NK-92 treated with Interleukin-12 subunit alpha and Interleukin-12 subunit beta, amount 100 ng/mL, for 24 hours (cell line): ENCODE measurements around the gene USP5.
"Not testable (repeated sequence)": the region's sequence is repeated elsewhere in the genome, so short reads cannot be mapped to it uniquely, and the experiment has no call there.

Experiments used
- DNase-seq: peaks from one replicate; lab custom pipeline; 2025; lab: John Stamatoyannopoulos, UW

USP5 gene

DNA sequence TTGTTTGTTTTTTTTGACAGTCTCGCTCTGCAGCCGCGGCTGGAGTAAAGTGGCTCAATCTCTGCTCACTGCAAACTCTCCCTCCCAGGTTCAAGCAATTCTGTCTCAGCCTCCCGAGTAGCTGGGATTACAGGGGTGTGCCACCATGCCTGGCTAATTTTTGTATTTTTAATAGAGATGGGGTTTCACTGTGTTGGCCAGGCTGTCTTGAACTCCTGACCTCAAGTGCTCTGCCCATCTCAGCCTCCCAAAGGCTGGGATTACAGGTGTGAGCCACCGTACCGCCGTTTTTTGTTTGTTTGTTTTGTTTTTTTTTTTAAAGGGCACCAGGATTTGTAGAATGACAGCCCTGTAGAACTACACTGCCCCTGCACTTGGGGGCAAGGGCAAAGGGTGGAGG, 36.8 kb downstream of the USP5 start:
- DNase-seq = not testable (repeated sequence)

DNA sequence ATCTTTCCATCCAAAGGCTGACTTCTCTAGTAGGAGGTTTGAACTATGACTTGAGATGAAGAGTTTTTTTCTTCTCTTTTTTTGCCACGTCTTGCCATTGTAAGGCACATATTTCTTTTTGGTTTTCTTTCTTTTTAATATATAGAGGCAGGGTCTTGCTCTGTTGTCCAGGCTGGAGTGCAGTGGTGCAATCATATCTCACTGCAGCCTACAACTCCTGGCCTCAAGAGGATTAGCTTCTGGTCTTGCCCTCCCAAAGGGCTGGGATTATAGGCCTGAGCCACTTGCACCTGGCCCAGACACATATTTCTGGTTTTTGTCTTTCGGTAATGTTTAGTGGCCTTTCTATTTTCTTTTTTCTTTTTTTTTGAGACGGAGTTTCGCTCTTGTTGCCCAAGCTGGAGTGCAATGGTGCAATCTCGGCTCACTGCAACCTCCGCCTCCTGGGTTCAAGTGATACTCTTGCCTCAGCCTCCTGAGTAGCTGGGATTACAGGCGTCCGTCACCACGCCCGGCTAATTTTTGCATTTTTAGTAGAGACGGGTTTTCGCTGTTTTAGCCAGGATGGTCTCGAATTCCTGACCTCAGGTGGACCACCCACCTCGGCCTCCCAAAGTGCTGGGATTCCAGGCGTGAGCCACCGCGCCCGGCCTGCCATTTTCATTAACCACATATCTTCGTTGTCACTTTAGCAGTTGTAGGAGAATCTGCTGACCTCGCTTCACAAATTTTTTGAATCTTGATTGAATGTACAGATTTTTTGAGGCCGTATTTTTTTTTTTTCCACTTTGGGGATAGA, 38.0 kb downstream of the USP5 start:
- not testable (repeated sequence) for DNase-seq

DNA sequence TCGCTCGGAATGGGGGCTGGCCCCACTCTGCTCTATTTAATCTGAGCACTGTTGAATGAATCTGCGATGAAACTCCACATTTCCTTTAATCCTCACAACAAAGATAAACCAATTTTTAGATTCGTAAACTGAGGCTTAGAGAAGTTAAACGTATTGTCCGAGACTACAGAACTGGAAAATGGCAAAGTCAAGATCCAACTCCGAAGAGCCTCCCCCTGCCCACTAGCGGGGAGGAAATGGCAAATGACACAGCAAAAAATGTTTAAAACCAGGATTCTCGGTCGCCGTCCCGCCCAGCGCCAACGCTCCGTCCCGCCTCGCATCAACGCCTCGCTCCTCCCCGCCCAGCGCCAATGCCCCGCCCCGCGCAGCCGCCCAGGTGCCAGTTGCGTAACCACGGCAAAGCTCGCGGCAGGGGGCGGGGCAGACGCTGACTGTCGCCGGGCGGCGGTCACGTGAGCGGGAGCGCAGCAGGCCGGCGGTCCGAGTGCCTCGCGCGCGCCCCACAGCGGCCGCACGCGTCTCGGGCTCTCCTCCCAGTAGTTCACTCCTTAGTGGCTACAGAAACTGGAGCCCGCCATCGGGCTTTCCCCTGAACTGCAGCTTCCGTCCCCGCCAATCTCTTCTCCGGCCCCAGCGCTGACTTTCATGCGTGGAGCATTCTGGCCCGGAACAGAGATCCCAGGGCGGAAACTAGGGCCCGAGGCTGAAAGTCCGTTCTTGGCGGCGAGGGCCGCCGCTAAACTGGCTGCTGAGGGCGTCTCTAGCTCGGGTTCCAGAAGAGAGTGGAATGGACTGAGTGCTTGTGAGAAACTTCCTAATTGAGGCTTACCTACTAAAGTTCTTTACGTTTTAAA, 39.1 kb downstream of the USP5 start:
- DNase-seq = peak; percentile 82

DNA sequence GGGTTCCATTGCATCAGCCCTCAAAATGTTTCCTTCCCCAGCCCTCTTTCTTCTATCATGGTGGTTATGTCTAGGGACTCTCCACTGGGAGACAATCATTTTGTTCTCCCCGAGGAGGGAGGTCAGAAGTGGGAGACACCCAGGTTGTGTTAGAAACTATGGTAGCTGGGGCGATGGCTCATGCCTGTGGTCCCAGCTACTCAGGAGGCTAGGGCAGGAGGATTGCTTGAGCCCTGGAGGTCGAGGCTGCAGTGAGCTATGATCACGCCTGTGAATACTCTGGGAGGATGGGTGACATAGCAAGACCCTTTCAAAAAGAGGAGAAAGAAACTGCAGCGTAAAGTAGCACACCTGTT, 39.7 kb downstream of the USP5 start:
- no peak for DNase-seq

DNA sequence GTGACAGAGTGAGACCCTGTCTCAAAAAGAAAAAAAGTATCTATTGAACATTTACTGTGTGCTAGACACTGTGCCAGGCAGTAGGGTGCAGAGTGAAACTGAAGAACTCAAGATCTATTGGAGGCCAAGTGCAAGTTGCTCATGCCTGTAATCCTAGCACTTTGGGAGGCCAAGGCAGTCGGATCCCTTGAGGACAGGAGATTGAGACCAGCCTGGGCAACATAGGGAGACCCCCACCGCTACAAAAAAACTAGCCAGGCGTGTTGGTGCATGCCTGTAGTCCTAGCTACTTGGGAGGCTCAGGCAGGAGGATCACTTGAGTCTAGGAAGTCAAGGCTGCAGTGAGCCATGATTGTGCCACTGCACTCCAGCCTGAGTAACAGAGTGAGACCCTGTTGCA, 40.7 kb downstream of the USP5 start:
- DNase-seq = not testable (repeated sequence)

DNA sequence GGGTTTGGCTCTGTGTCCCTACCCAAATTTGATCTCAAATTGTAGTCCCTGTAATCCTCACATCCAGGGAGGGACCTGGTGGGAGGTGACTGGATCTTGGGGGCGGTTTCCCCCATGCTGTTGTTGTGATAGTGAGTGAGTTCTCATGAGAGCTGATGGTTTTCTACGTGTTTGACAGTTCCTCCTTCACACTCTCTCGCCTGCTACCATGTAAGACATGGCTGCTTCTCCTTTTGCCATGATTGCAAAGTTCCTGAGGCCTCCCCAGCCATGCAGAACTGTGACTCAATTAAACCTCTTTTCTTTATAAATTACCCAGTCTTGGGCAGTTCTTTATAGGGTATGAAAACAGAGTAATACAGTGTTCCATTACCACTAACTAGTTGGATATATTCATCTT, 42.4 kb downstream of the USP5 start:
- DNase-seq = no peak

DNA sequence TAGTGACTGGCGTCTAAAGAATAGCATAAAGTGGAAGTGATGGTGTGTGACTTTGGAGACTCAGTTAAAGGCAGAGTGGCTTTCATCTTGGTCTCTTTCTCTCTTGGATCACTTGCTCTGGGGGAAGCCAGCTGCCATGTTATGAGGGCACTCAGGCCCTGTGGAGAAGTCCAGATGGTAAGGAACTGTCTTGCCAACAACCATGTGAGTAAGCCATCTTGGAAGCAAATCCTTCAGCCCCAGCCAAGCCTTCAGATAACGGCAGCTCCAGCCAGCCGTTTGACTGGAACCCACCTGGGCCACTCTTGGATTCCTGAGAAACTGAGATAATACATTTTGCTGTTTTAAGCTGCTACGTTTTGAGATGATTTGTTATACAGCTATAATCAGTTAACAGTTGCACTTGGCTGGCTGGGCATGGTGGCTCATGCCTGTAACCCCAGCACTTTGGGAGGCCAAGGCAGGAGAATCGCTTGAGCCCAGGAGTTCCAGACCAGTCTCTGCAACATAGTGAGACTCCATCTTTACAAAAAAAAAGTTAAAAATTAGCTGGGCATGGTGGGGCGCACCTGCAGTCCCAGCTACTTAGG, 45.0 kb downstream of the USP5 start:
- no peak for DNase-seq

DNA sequence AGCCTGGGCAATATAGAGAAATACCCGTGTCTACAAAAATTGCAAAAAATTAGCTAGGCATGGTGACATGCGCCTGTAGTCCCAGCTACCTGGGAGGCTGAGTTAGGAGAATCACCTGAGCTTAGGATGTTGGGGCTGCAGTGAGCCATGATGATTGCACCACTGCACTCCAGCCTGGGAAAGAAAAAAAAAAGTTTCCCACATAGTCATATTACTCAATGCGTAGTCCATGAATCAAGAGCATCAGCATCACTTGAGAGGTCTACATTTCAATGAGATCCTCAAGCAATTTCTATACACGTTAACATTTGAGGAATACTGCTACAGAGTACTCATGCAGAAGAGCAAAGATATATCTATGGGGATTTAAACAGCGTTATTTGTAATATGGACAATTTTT, 47.5 kb downstream of the USP5 start:
- no peak for DNase-seq

DNA sequence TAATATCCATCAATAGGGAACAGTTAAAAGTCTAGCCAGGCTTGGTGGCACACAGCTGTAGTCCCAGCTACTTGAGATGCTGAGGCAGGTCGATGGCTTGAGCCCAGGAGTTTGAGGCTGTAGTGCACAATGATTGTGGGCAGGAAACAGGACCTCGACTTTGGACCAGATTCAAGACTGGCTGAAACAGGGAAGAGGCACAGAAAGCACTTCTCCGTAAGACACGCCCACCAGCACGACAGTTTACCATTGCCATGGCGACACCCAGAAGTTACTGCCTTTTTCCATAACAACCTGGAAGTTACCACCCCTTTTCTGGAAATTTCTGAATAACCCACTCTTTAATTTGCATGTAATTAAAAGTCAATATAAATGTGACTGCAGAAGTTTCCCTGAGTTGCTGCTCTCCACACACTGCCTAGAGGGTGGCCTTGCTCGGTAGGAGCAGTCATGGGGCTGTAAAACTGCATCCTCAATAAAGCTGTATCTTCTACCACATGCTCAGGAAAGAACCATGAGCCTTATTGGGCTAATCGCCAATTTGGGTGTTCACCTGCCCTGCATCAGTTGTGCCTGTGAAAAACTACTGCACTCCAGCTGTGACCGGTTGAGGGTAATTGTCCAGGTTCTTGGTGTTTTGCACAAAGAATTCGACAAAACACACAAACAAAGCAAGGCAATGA, 48.0 kb downstream of the USP5 start:
- DNase-seq = no peak

DNA sequence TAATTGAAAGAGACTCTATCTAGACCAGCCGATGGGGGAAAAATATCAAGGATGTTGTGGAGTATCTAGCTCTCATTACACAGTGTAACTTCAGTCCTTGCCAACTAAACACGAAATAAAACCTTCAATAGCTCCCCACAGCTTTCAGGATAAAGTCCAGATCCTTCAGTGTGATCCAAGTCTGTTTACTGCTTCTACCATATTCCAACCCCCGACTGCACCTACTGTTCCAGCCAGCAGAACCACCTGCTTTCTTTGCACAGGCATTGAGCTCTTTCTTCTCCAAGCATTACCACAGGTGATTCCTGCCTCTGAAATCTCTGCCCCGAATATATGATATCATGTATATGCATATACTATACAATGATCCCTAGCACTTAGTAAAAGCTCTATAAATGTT, 50.5 kb downstream of the USP5 start:
- DNase-seq = no peak

DNA sequence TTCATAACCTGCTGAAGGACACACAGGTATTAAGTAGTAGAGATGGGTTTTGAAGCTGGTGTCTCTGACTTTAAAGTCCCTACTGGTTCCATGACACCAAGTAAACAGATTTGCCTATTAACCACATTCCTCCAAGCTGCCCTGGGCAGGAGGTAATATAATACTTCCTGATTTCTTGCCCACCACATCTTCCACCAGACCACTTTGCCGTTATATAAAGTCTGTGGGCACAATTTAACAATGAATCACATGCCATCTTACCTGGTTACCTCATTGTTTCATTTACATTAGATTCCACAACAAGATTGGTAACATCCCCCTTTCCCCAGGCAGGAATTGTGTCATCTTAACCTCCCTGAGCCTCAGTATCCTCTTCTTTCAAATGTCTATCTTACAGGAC, 51.8 kb downstream of the USP5 start:
- no peak for DNase-seq

DNA sequence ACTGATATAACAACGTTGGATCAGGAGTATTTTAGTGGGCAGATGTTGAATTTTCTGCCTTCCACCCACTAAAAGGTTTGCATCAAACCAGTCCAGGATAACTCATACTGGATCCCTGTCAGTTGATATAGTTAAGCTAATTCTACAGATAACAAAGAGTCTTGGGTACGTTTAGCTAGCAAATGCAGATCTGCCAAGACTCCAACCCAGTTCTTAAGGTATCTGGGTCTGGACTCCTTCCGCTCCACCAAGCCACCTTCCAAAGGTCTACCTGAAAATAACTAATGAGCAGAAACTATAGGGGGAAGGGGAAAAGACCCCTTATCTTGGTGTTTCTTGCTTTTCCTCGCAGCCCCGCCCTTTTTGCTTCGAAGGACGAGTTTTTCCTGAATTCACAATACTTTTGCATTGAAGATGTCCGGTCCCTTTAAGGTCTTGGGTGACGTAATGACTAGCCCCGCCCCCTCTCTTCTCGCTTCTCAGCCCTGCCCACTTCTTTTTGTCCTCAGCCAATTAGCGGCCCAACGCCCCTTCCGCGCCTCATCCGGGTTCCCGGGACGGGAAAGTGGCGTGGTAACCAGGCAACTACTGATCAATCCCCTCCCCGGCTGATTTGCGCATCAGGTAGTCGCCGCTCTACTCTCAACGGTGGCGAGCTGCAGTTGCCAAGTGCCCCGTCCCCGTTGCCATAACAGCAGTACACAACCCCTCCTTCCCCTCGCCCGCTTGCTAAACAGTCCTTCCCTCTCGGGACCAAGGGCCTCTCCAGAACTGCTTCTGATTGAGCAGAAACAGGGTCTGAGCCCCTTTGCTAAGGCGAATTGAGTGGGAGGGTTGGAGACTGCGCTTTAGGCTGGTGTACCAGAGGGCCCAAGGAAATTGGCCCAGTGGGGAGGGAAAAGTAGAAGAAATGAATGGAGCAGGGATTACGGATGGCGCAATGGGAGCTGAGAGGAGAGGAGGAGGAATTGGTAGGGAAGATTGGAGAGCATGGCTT, 52.6 kb downstream of the USP5 start, which contains the start of gene LRRC23:
Gene LRRC23, plus strand, starts transcription at position 543 of the 997 bp plus-strand sequence. CDS start 812 bp downstream, outside the sequence.
- peak; percentile 80 for DNase-seq

DNA sequence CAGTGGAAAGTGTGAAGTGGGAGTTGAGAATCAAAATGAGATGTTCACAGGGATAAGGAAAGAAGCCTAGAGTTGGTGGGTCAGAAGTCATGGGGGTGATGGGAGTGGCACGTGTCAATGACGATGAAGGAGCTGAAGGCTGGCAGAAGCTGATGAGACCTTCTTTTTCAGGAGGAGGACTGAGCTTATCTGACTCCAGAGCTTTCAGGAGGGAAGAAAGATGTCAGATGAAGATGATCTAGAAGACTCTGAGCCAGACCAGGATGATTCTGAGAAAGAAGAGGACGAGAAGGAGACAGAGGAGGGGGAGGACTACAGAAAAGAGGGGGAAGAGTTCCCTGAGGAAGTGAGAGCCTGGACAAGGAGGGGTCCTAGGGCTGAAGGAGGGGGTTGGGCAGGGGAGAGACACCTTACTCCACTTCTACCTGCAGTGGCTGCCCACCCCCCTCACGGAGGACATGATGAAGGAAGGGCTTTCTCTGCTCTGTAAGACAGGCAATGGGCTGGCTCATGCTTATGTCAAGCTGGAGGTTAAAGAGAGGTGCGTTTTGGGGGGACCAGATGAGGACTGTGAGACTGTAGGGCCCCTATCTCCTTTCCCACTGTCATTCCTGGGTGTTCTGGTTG, 53.6 kb downstream of the USP5 start:
- DNase-seq = no peak

DNA sequence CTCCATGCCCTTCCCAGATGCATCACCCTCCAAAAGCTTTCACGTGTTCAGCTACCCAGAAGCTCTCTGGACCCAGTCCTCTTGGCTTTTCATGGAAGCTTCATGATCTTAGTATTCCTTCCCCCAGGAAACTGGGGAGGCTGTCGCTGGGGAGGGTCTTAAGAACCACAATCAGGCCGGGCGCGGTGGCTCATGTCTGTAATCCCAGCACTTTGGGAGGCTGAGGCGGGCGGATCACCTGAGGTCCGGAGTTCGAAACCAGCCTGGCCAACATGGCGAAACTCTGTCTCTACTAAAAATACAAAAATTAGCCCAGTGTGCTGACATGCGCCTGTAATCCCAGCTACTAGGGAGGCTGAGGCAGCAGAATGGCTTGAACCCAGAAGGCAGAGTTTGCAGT, 56.2 kb downstream of the USP5 start:
- not testable (repeated sequence) for DNase-seq

DNA sequence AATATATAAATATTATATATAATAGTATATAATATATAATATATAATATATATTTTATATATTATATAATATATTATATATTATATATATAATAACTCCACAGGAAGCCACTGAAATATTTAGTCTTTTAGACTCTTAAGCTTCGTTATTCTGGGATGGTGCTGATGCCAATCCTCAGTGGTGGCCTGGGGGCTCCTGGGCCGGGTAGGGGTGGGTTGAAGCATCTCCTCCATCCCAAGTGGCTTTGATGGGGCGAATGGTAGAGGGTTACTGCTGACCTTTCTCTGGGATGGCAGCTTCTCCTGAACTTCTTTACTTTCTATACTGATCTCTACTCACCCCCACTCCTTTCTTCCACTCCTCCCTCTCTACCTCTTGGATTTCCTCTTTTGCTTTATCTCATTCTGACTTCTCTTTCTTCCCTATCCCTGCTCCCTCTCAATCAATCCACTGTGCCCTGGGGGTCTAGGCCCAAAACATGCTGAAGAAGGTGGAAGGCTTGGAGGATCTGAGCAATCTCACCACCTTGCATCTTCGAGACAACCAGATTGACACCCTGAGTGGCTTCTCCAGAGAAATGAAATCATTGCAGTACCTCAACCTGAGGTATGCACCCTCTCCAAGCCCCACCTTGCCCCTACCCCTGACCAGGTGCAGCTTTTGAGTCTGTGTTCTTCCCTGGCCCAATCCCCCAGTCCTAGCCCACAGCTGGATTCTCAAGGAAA, 57.6 kb downstream of the USP5 start:
- no peak for DNase-seq

DNA sequence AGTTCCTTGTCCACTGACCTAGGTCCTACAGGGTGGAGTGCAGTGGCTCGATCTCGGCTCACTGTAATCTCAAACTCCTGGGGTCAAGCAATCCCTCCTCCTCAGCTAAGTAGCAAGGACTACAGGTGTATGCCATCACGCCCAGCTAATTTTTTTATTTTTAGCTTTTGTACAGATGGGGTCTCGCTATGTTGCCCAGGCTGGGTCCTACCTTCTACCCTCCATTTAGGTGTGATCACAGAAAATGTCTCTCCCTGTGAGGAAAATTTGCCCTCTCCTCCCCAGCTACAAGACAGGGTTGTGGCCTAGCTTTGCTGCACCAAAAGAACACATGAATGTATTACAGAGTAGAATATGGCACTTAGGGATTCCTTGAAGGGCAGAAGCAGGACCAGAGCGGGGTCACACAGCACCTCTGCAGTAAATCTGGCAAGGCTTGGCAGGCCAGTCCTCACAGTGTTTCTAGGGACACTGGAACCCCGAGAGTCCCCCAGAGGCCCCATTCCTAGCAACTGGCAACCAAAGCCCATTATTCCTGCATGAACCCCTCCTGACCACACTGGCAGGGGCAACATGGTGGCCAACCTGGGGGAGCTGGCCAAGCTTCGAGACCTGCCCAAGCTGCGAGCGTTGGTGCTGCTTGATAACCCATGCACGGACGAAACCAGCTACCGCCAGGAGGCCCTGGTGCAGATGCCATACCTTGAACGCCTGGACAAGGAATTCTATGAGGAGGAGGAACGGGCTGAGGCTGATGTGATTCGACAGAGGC, 60.4 kb downstream of the USP5 start:
- DNase-seq = no peak

DNA sequence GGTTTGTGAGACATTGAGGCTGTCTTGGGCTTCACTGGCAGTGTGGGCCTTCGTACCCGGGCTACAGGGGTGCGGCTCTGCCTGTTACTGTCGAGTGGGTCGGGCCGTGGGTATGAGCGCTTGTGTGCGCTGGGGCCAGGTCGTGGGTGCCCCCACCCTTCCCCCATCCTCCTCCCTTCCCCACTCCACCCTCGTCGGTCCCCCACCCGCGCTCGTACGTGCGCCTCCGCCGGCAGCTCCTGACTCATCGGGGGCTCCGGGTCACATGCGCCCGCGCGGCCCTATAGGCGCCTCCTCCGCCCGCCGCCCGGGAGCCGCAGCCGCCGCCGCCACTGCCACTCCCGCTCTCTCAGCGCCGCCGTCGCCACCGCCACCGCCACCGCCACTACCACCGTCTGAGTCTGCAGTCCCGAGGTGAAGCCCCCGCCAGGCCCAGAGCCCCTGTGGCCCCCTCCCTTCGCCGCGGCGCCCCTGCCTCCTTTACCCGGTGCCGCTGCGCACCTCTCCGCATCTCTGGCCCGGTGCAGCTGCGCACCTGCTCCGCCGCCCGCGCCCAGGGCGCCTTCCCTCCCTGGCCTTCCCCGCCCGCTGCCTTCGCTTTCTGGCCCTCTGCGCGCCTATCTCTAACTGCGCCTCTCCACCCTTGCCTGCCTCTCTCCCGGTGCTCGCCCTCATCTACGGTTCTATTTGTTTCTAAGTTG, 62.4 kb downstream of the USP5 start, which contains the start of gene ENO2:
Gene ENO2, plus strand, starts transcription at position 335 of the 701 bp plus-strand sequence. CDS start 1,253 bp downstream, outside the sequence.
- DNase-seq = no peak
